Stomach (tissue), 9 donors: Measurements from ENCODE around the gene NOS3. TPM values are rescaled to one million over a fixed set of nuclear protein-coding genes. Genes with fewer than 3 reads are reported as not detected.

Experiments used
- DNase-seq, 2 donors: peaks; one replicate each; pipeline versions ENCODE4 v3.0.0 to v3.0.0-alpha.2; 2013 to 2019
- H3K27ac ChIP-seq, 5 donors: fragments of 200-600 bp in 4 of 5; sonication (generic) in 4 of 5; one replicate each; pipeline ENCODE4 v1.5.1; 2013 to 2019; ENCODE audit warnings: mild to moderate bottlenecking in 1 of 5, moderate library complexity in 1 of 5
- H3K27me3 ChIP-seq, 3 donors: fragments of 200-600 bp; sonication (generic); one replicate each; pipeline ENCODE4 v1.5.1; 2017 to 2019; ENCODE audit warnings: mixed run types in 1 of 3
- H3K36me3 ChIP-seq, 4 donors: fragments of 200-600 bp; sonication (generic); 1 replicate in 3 of 4; 2 replicates in 1 of 4; pipeline ENCODE4 v1.5.1; 2016 to 2019
- H3K4me1 ChIP-seq, 4 donors: fragments of 200-600 bp; sonication (generic); one replicate each; pipeline ENCODE4 v1.5.1; 2016 to 2019
- H3K4me3 ChIP-seq, 4 donors: fragments of 200-600 bp; sonication (generic) in 3 of 4; one replicate each; pipeline ENCODE4 v1.5.1; 2016 to 2019; ENCODE audit warnings: mild to moderate bottlenecking in 1 of 4
- H3K9me3 ChIP-seq, 4 donors: fragments of 200-600 bp; sonication (generic); one replicate each; pipeline ENCODE4 v1.5.1; 2016 to 2019
- CTCF ChIP-seq, 7 experiments: fragments of 450-650 bp in 4 of 7; fragments of 200-600 bp in 3 of 7; sonication (generic) in 3 of 7; IDR thresholded peaks; one replicate each; pipeline ENCODE4 v1.5.1; 2016 to 2019; ENCODE audit warnings: antibody characterized with exemption in 7 of 7, control low read depth in 2 of 7, mild to moderate bottlenecking in 1 of 7
- EP300 ChIP-seq: sonication (generic); formaldehyde crosslinking; IDR thresholded peaks from one replicate; pipeline ENCODE4 v1.6.1; 2017; ENCODE audit warnings: antibody characterized with exemption
- POLR2A ChIP-seq, 4 donors: fragments of 450-650 bp; IDR thresholded peaks; one replicate each; pipeline ENCODE4 v1.6.1; 2016; ENCODE audit warnings: antibody characterized with exemption in 4 of 4, control low read depth in 2 of 4, mild to moderate bottlenecking in 1 of 4, moderate library complexity in 1 of 4
- POLR2AphosphoS5 ChIP-seq, 3 donors: sonication (generic); formaldehyde crosslinking; IDR thresholded peaks; one replicate each; pipeline ENCODE4 v1.6.1; 2016; ENCODE audit warnings: antibody characterized with exemption in 3 of 3
- WGBS, 5 donors: extraction: QIAGEN DNeasy Blood & Tissue Kit in 3 of 5; methylation state at CpG; one replicate each; pipeline versions ENCODE4 v1.1.5 to v1.1.7; 2013 to 2018; 5-methylcytosine and 5-hydroxymethylcytosine counted together
- intact Hi-C: fragments of 100-400 bp; cut with DNase I; formaldehyde crosslinking; loops from one replicate; pipeline ENCODE4 v1.15.1; 2023; ENCODE audit warnings: low total_unique reads
- polyA plus RNA-seq, 3 donors: library from polyadenylated mRNA; stranded (reverse); fragments of 200-250 nt; gene quantifications; one replicate each; pipeline ENCODE4 v1.2.3, GENCODE V29; 2013
- total RNA-seq, 5 donors: library from RNA; depleted of rRNA; stranded (reverse); fragments of >200 nt; gene quantifications; one replicate each; pipeline versions ENCODE4 v1.1.0 to v1.2.3, GENCODE V29; 2014 to 2016
- donor health status: healthy with polysubstance abuse.
- donor health status: Bipolar disorder and iron deficiency.
- donor health status: healthy.

NOS3 gene
- total and polyA plus RNA-seq, 8 donors, result 2.5 to 45.1 (median 7.5) TPM

GRCh38 chr7:150993511-150993910, 2.7 kb downstream of the NOS3 start:
- H3K4me3 ChIP-seq, result peak overlapping the region; percentile 20 to 37 (median 30)
- WGBS, 5 donors, result 80 to 87% (median 83%) methylated on average over 8 to 14 of the region's 14 CpGs
- intact Hi-C loops, result no loop called here
- H3K4me1 ChIP-seq, result peaks cover 4 to 24% (median 15%) of the 10 kb centered on the region in 4 donors
- TF ChIP-seq EP300 (no peak), CTCF (IDR thresholded peaks at IDR 0.05) (no peak), POLR2AphosphoS5 (IDR thresholded peaks at IDR 0.05) (peak in 1 of 3 donors; percentile 33), POLR2A (IDR thresholded peaks at IDR 0.05) (no peak)
- H3K9me3 ChIP-seq, result peaks cover 7 to 21% (median 14%) of the 10 kb centered on the region in 4 donors
- H3K27me3 ChIP-seq, result peaks cover 0 to 31% (median 16%) of the 10 kb centered on the region in 3 donors
- no peaks in the 10 kb centered on the region for H3K36me3 ChIP-seq
- H3K27ac ChIP-seq, result peak overlapping the region in 3 of 5 donors; percentile 11 to 62 (median 47)
- peak in 1 of 2 donors; percentile 56 for DNase-seq

GRCh38 chr7:150994141-150994837, 3.5 kb downstream of the NOS3 start:
- H3K27me3 ChIP-seq, result peaks cover 0 to 32% (median 9%) of the 10 kb centered on the region in 3 donors
- peaks cover 0 to 16% (median 8%) of the 10 kb centered on the region in 4 donors for H3K4me1 ChIP-seq
- H3K27ac ChIP-seq, result peak overlapping the region in 3 of 5 donors; percentile 11 to 62 (median 47)
- intact Hi-C loops, result no loop called here
- 35 to 48% (median 38%) methylated on average over 13 to 15 of the region's 15 CpGs for WGBS, 5 donors
- peak overlapping the region in 3 of 4 donors; percentile 28 to 37 (median 32) for H3K4me3 ChIP-seq
- no peaks in the 10 kb centered on the region for H3K36me3 ChIP-seq
- TF ChIP-seq POLR2AphosphoS5 (IDR thresholded peaks at IDR 0.05) (no peak), POLR2A (IDR thresholded peaks at IDR 0.05) (no peak), EP300 (no peak), CTCF (IDR thresholded peaks at IDR 0.05) (no peak)
- peak in 1 of 2 donors; percentile 81 for DNase-seq
- H3K9me3 ChIP-seq, result peaks cover 7 to 21% (median 14%) of the 10 kb centered on the region in 4 donors

GRCh38 chr7:150994838-150995510, 4.2 kb downstream of the NOS3 start:
- peaks cover 0 to 33% (median 9%) of the 10 kb centered on the region in 3 donors for H3K27me3 ChIP-seq
- no peak overlapping the region for H3K27ac ChIP-seq
- peak overlapping the region in 2 of 4 donors; percentile 32 to 37 for H3K4me3 ChIP-seq
- intact Hi-C loops, result no loop called here
- H3K36me3 ChIP-seq, result no peaks in the 10 kb centered on the region
- TF ChIP-seq POLR2AphosphoS5 (IDR thresholded peaks at IDR 0.05), result no peak
- peaks cover 7 to 17% (median 11%) of the 10 kb centered on the region in 4 donors for H3K9me3 ChIP-seq
- WGBS, 5 donors, result 63 to 70% (median 67%) methylated on average over 3 to 19 of the region's 19 CpGs
- peaks cover 0 to 16% (median 3%) of the 10 kb centered on the region in 4 donors for H3K4me1 ChIP-seq
- DNase-seq, result no peak

- no peak overlapping the region for H3K27ac ChIP-seq
- intact Hi-C loops, result no loop called here
- 36 to 44% (median 39%) methylated on average over 17 to 31 of the region's 31 CpGs for WGBS, 5 donors
- TF ChIP-seq POLR2A (IDR thresholded peaks at IDR 0.05) (no peak), CTCF (IDR thresholded peaks at IDR 0.05) (no peak), POLR2AphosphoS5 (IDR thresholded peaks at IDR 0.05) (no peak), EP300 (no peak)
- H3K4me1 ChIP-seq, result peaks cover 0 to 16% (median 2%) of the 10 kb centered on the region in 4 donors
- H3K36me3 ChIP-seq, result no peaks in the 10 kb centered on the region
- peak overlapping the region in 1 of 4 donors; percentile 10 for H3K4me3 ChIP-seq
- DNase-seq, result peak in 1 of 2 donors; percentile 69
- peaks cover 0 to 33% (median 9%) of the 10 kb centered on the region in 3 donors for H3K27me3 ChIP-seq
- H3K9me3 ChIP-seq, result peaks cover 0 to 1% (median 0%) of the 10 kb centered on the region in 4 donors
Observed at GRCh38 chr7:150996376-150997074, 5.7 kb downstream of the NOS3 start.
